ENCODE measurements around the gene SNX21. TPM values are rescaled to one million over a fixed set of nuclear protein-coding genes. Genes with fewer than 3 reads are reported as not detected.
A peak's percentile ranks its signal among the peaks of the same experiment; 100 is the strongest.

SNX21 gene
- total RNA-seq, 1 experiment from 2014 or later = 11.9 TPM

DNA sequence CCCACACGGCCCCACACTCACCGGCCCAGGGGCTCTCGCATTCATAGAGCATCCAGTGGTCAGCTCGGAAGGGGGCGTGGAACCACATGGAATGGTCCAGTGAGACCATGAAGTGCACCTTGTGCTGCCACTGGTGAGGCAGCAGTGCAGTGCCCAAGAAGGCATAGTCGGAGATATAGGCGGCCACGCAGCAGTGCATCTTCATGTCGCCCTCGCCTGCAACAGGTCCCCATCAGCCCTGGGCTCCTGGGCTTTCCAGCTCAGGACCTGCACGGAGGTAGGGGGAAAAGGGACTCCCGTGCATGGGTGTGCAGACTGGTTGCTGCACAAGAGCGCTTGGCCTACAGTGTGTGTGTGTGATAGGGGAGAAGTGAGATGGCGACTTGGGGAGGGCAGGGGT lies 9.9 kb downstream of the SNX21 start:
- ATAC-seq (no peak), DNase-seq (ENCODE audit: low read depth, low spot score) (no peak)
- H3K9me2 ChIP-seq (ENCODE audit: insufficient read depth) = no peaks in the 10 kb centered on the region
- CTCF ChIA-PET = no interaction called here
- H2AFZ ChIP-seq (ENCODE audit: low read depth, low read length, poor library complexity, severe bottlenecking) = no peak overlapping the region
- H3K4me2 ChIP-seq (ENCODE audit: low read length) = no peak overlapping the region
- TF ChIP-seq, protein P1, sequence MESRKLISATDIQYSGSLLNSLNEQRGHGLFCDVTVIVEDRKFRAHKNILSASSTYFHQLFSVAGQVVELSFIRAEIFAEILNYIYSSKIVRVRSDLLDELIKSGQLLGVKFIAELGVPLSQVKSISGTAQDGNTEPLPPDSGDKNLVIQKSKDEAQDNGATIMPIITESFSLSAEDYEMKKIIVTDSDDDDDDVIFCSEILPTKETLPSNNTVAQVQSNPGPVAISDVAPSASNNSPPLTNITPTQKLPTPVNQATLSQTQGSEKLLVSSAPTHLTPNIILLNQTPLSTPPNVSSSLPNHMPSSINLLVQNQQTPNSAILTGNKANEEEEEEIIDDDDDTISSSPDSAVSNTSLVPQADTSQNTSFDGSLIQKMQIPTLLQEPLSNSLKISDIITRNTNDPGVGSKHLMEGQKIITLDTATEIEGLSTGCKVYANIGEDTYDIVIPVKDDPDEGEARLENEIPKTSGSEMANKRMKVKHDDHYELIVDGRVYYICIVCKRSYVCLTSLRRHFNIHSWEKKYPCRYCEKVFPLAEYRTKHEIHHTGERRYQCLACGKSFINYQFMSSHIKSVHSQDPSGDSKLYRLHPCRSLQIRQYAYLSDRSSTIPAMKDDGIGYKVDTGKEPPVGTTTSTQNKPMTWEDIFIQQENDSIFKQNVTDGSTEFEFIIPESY (IDR thresholded peaks at IDR 0.05; ENCODE audit: extremely low read depth, insufficient replicate concordance, low read length) = no peak
- no peak for TF ChIP-seq TCF7L2 (IDR thresholded peaks at IDR 0.05; ENCODE audit: borderline replicate concordance, extremely low read depth, insufficient read depth, insufficient read length)
- TF ChIP-seq RAD21 (IDR thresholded peaks at IDR 0.05; ENCODE audit: low read depth) = no peak
- TF ChIP-seq ELF1 (IDR thresholded peaks at IDR 0.05; ENCODE audit: borderline replicate concordance, low read depth) = no peak
- no peak for TF ChIP-seq ZNF274 (IDR thresholded peaks at IDR 0.05; ENCODE audit: low read depth, low read length)
- TF ChIP-seq SRF (IDR thresholded peaks at IDR 0.05; ENCODE audit: low read depth) = no peak
- POLR2A ChIA-PET = no interaction called here
- no peaks in the 10 kb centered on the region for H3K79me2 ChIP-seq (ENCODE audit: insufficient read depth, low read length)
- intact Hi-C loops (cut with micrococcal nuclease) = no loop called here
- no peaks in the 10 kb centered on the region for H3K4me1 ChIP-seq (ENCODE audit: control insufficient read depth in 1 of 2, insufficient read depth in 2 of 2, low read length in 2 of 2)
- no peak overlapping the region for H3K27ac ChIP-seq (ENCODE audit: low read depth, low read length)
- no peaks in the 10 kb centered on the region for H3K9me3 ChIP-seq (ENCODE audit: control insufficient read depth in 1 of 2, insufficient read depth in 1 of 2, low read depth in 1 of 2, low read length in 2 of 2)
- H4K20me1 ChIP-seq (ENCODE audit: insufficient read depth) = no peaks in the 10 kb centered on the region
- no peak overlapping the region for H3K9ac ChIP-seq (ENCODE audit: low read length)
- no peaks in the 10 kb centered on the region for H3K27me3 ChIP-seq (ENCODE audit: insufficient read depth, low read length)
- RAD21 ChIA-PET (ENCODE audit: low non-redundant PET in 1 of 2, low total read pairs in 2 of 2, uncharacterized antibody in 2 of 2, unreplicated experiment in 2 of 2) = no interaction called here
- H3K36me3 ChIP-seq (ENCODE audit: control insufficient read depth in 1 of 2, insufficient read depth in 2 of 2, low read length in 2 of 2) = peaks cover 0 to 2% of the 10 kb centered on the region in 2 experiments; a peak in 2 of 4 replicates
- no TSS peak for BruUV-seq (replicated peaks)
- no peak overlapping the region for H3K4me3 ChIP-seq (replicated peaks in 1 of 2; ENCODE audit: low read depth in 1 of 2, low read length in 2 of 2)

DNA sequence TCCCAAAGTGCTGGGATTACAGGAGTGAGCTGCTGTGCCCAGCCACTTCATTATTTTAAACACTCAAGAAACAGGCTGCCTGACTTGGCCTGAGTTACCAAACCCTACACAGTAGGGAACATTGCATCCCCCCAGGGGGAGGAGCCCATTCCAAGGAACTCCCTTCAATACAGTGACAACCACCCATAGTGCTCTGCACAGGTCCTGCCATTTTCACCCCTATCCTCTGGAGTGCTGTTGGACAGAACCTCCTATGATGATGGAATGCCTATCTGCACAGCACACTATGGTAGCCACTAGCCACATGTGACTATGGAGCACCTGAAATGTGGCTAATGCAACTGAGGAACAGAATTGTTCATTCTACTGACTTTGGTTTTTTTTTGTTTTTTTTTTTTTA lies 11.9 kb downstream of the SNX21 start:
- CTCF ChIA-PET = no interaction called here
- Histone ChIP-seq H3K4me2 (ENCODE audit: low read length) (no peak overlapping the region), H3K27ac (ENCODE audit: low read depth, low read length) (no peak overlapping the region), H3K4me3 (replicated peaks in 1 of 2; ENCODE audit: low read depth in 1 of 2, low read length in 2 of 2) (no peak overlapping the region), H3K9me2 (ENCODE audit: insufficient read depth) (no peaks in the 10 kb centered on the region), H3K9me3 (ENCODE audit: control insufficient read depth in 1 of 2, insufficient read depth in 1 of 2, low read depth in 1 of 2, low read length in 2 of 2) (no peaks in the 10 kb centered on the region), H3K4me1 (ENCODE audit: control insufficient read depth in 1 of 2, insufficient read depth in 2 of 2, low read length in 2 of 2) (no peaks in the 10 kb centered on the region), H3K79me2 (ENCODE audit: insufficient read depth, low read length) (no peaks in the 10 kb centered on the region), H3K9ac (ENCODE audit: low read length) (no peak overlapping the region), H4K20me1 (ENCODE audit: insufficient read depth) (no peaks in the 10 kb centered on the region), H2AFZ (ENCODE audit: low read depth, low read length, poor library complexity, severe bottlenecking) (no peak overlapping the region), H3K36me3 (ENCODE audit: control insufficient read depth in 1 of 2, insufficient read depth in 2 of 2, low read length in 2 of 2) (peaks cover 0 to 2% of the 10 kb centered on the region in 2 experiments; a peak in 2 of 4 replicates), H3K27me3 (ENCODE audit: insufficient read depth, low read length) (no peaks in the 10 kb centered on the region)
- no peak for TF ChIP-seq EZH2 (IDR thresholded peaks at IDR 0.05)
- DNase-seq (ENCODE audit: low read depth, low spot score) = no peak
- intact Hi-C loops (cut with micrococcal nuclease) = no loop called here
- RAD21 ChIA-PET (ENCODE audit: low non-redundant PET in 1 of 2, low total read pairs in 2 of 2, uncharacterized antibody in 2 of 2, unreplicated experiment in 2 of 2) = no interaction called here
- POLR2A ChIA-PET = no interaction called here
- peak; percentile 34; the same call in 1 of the 2 replicates for ATAC-seq
- no TSS peak for BruUV-seq (replicated peaks)
